ENCODE data around the gene LCE3D.
A peak's percentile ranks its signal among the peaks of the same experiment; 100 is the strongest.

The LCE3D gene, protein sequence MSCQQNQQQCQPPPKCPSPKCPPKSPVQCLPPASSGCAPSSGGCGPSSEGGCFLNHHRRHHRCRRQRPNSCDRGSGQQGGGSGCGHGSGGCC

GRCh38 chr1:152580433-152580832 is at the start of gene LCE3D:
Gene LCE3D (minus strand): TSS chr1:152580516. CDS start chr1:152579936, 580 bp downstream.
- TF ChIP-seq, protein P1, sequence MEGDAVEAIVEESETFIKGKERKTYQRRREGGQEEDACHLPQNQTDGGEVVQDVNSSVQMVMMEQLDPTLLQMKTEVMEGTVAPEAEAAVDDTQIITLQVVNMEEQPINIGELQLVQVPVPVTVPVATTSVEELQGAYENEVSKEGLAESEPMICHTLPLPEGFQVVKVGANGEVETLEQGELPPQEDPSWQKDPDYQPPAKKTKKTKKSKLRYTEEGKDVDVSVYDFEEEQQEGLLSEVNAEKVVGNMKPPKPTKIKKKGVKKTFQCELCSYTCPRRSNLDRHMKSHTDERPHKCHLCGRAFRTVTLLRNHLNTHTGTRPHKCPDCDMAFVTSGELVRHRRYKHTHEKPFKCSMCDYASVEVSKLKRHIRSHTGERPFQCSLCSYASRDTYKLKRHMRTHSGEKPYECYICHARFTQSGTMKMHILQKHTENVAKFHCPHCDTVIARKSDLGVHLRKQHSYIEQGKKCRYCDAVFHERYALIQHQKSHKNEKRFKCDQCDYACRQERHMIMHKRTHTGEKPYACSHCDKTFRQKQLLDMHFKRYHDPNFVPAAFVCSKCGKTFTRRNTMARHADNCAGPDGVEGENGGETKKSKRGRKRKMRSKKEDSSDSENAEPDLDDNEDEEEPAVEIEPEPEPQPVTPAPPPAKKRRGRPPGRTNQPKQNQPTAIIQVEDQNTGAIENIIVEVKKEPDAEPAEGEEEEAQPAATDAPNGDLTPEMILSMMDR (IDR thresholded peaks at IDR 0.05; ENCODE audit: control insufficient read depth, extremely low read depth, insufficient read depth): no peak
- H3K4me3 ChIP-seq (ENCODE audit: low read depth, low read length): no peak within 1 kb of the TSS
- DNase-seq (ENCODE audit: low read depth): no peak

GRCh38 chr1:152626744-152627143 is 46.4 kb upstream of the LCE3D start:
- DNase-seq (ENCODE audit: low read depth): no peak
- TF ChIP-seq, protein P1 (IDR thresholded peaks at IDR 0.05; ENCODE audit: control insufficient read depth, extremely low read depth, insufficient read depth): no peak
- H3K4me3 ChIP-seq (ENCODE audit: low read depth, low read length): no peak overlapping the region

DNA sequence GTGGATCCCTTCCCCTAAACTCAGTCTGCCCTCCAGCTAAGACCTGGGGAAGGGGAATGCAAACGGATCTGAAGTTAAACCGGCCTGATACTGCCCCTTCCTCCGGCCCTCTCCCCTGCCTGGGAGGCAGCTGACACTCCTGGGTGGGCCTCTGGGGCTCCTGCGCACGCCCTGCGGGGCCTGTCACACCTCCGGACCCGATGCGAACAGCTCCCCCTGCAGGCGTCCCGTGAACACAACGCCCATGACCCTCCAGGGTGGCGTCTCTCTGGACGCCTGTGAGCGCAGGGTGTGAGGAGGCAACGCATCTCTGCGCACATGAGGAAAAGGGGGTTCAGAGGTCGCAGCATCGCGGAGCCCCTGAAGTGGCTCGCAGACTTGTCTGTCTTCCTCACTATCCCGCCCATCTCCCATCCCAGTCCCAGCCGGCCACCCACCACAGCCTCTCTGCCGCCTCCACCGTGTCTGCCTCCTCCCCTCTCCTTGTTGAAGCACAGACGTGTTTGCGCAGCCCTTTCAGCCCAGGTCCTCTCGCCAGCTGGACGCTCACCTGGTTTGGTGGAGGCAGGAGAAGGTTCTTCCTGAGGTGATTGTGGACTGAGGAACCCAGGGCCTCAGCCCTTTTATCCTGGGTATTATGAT is 43.0 kb upstream of the LCE3D start:
- DNase-seq (ENCODE audit: low read depth): no peak
- no peak overlapping the region for H3K4me3 ChIP-seq (ENCODE audit: low read depth, low read length)
- TF ChIP-seq, protein P1 (IDR thresholded peaks at IDR 0.05; ENCODE audit: control insufficient read depth, extremely low read depth, insufficient read depth): peak; percentile 23

DNA sequence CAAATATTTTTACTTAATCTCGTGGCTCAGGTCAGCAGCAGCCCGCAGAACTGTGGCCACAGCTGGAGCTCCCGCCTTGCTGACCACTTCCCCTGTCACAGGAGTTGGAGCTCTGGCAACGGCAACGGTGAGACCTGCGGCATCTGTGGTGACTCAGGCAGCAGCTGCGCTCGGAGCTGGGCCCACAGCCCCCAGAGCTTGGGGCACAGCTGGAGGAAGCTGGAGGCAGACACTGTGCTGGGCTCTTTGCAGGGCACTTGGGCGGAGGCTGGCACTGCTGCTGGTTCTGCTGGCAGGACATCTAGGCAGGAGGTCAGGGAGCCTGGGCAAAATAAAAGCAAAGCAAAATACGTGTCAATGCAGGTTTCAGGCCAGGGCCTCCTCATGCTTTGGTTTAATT is 42.5 kb upstream of the LCE3D start, which contains the start of gene LCE3A:
Gene LCE3A, minus strand, starts transcription at position 301 of the 400 bp plus-strand sequence. Its CDS starts 0 bp downstream, at position 301.
- TF ChIP-seq, protein P1 (IDR thresholded peaks at IDR 0.05; ENCODE audit: control insufficient read depth, extremely low read depth, insufficient read depth): no peak
- no peak for DNase-seq (ENCODE audit: low read depth)

GRCh38 chr1:152621993-152622392 is 41.7 kb upstream of the LCE3D start:
- TF ChIP-seq, protein P1 (IDR thresholded peaks at IDR 0.05; ENCODE audit: control insufficient read depth, extremely low read depth, insufficient read depth): no peak
- no peak overlapping the region for H3K4me3 ChIP-seq (ENCODE audit: low read depth, low read length)
- DNase-seq (ENCODE audit: low read depth): no peak

More for the DNA sequence above, 42.5 kb upstream of the LCE3D start, which contains the start of gene LCE3A:
- H3K4me3 ChIP-seq (ENCODE audit: low read depth, low read length): no peak within 1 kb of the TSS

- TF ChIP-seq, protein P1 (IDR thresholded peaks at IDR 0.05; ENCODE audit: control insufficient read depth, extremely low read depth, insufficient read depth): no peak
- H3K4me3 ChIP-seq (ENCODE audit: low read depth, low read length): no peak within 1 kb of the TSS
- DNase-seq (ENCODE audit: low read depth): no peak
These were observed 33.2 kb upstream of the LCE3D start, which contains the start of gene LCE3B for GRCh38 chr1:152613511-152613910. Gene LCE3B (plus strand): TSS chr1:152613811. CDS start chr1:152613811, 0 bp downstream.
